ENCODE results near the gene CTIF.

CTIF gene

DNA sequence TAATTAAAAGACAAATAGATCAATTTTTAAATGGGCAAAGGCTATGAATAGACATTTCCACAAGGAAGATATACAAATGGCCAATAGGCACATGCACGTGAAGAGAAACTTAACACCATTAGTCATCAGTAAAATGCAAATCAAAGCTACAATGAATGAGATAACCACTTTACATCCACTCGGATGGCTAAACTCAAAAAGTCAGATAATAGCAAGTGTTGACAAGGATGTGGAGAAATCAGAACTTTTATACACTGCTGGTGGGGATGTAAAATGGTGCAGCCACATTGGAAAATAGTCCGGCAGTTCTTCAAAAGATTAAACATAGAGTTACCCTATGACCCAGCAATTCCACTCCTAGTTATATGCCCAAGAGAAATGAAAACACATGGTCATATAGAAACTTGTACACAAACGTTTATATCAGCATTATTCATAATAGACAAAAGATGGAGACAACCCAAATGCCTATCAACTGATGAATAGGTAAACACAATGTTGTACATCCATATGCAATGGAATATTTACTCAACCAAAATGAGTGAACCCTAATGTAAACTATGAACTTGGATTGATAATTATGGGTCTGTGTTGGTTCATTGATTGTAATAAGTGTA lies 360.8 kb downstream of the CTIF start:
- H3K4me3 ChIP-seq (ENCODE audit: low read depth, low read length), result no peak overlapping the region
- no peak for TF ChIP-seq CTCF (IDR thresholded peaks at IDR 0.05; ENCODE audit: control insufficient read depth, extremely low read depth, insufficient read depth)
- no peak for DNase-seq (ENCODE audit: low read depth)

DNA sequence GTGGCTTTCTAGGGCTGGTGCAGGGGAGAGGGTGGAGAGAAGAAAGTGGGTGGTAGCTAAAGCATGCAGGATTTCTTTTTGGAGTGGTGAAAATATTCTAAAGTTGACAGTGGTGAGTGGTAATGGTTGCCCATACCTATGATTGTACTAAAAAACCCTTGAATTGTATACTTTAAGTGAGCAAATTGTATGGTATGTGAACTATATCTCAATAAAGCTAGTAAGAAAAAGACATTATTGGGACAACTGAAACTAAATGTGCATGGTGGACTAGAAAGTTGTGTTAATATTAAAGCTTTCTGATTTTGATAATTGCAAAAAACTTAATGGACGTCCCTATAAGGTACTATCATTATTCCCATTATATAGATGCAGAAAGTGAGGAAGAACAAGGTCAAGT lies 361.6 kb downstream of the CTIF start:
- no peak for TF ChIP-seq CTCF (IDR thresholded peaks at IDR 0.05; ENCODE audit: control insufficient read depth, extremely low read depth, insufficient read depth)
- DNase-seq (ENCODE audit: low read depth), result no peak
- no peak overlapping the region for H3K4me3 ChIP-seq (ENCODE audit: low read depth, low read length)

GRCh38 chr18:48901145-48902022 lies 362.6 kb downstream of the CTIF start:
- no peak for TF ChIP-seq CTCF (IDR thresholded peaks at IDR 0.05; ENCODE audit: control insufficient read depth, extremely low read depth, insufficient read depth)
- H3K4me3 ChIP-seq (ENCODE audit: low read depth, low read length), result no peak overlapping the region
- DNase-seq (ENCODE audit: low read depth), result no peak

GRCh38 chr18:48902023-48902855 lies 363.4 kb downstream of the CTIF start:
- no peak overlapping the region for H3K4me3 ChIP-seq (ENCODE audit: low read depth, low read length)
- no peak for DNase-seq (ENCODE audit: low read depth)
- no peak for TF ChIP-seq CTCF (IDR thresholded peaks at IDR 0.05; ENCODE audit: control insufficient read depth, extremely low read depth, insufficient read depth)

GRCh38 chr18:48902856-48903601 lies 364.2 kb downstream of the CTIF start:
- DNase-seq (ENCODE audit: low read depth), result no peak
- no peak for TF ChIP-seq CTCF (IDR thresholded peaks at IDR 0.05; ENCODE audit: control insufficient read depth, extremely low read depth, insufficient read depth)
- H3K4me3 ChIP-seq (ENCODE audit: low read depth, low read length), result no peak overlapping the region

DNA sequence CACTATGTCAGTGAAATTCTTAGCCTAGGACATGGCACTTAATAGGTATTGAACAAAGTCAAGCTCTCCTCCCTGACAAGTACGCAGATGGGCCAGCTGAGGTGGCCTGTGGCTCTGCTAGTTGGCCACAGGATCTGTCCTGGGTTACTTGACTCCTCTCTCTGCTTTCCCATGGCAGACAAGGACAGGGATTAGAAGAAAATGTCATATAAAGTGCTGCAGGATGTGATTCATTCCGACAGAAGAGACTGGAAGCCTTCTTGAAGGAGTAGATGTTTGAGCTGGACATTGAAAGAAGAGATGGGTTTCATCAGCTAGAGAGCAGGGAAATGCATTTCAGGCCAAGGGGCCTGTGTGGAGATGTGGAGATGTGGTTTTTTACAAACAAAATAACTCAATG lies 365.3 kb downstream of the CTIF start:
- no peak for TF ChIP-seq CTCF (IDR thresholded peaks at IDR 0.05; ENCODE audit: control insufficient read depth, extremely low read depth, insufficient read depth)
- no peak overlapping the region for H3K4me3 ChIP-seq (ENCODE audit: low read depth, low read length)
- DNase-seq (ENCODE audit: low read depth), result no peak
